K562 (cell line): ENCODE results near the gene ZDHHC18. TPM values are rescaled to one million over a fixed set of nuclear protein-coding genes. Genes with fewer than 3 reads are reported as not detected.

Experiments
- ADNP ChIP-seq: fragments of 200-800 bp; sonication (Bioruptor generic); IDR thresholded peaks from 2 replicates; pipeline ENCODE4 v1.6.1; 2016; ENCODE audit warnings: missing genetic modification characterization, missing compliant biosample characterization
- ARID1B ChIP-seq: fragments of 450-650 bp; IDR thresholded peaks from 2 replicates; pipeline ENCODE4 v1.6.1; 2016; ENCODE audit warnings: antibody characterized with exemption, mild to moderate bottlenecking, inconsistent platforms
- CBFA2T2 ChIP-seq: fragments of 450-650 bp; conservative IDR thresholded peaks from 2 replicates; pipeline ENCODE4 v1.6.1; 2017; ENCODE audit warnings: mild to moderate bottlenecking
- ETS2 ChIP-seq: IDR thresholded peaks from 2 replicates; pipeline ENCODE4 v1.6.1; 2016; ENCODE audit warnings: borderline replicate concordance, missing genetic modification characterization, mild to moderate bottlenecking, moderate library complexity, missing compliant biosample characterization; ENCODE audit not compliant: poor library complexity, severe bottlenecking
- L3MBTL2 ChIP-seq: fragments of 450-650 bp; IDR thresholded peaks from 2 replicates; pipeline ENCODE4 v1.6.1; 2016; ENCODE audit warnings: mild to moderate bottlenecking, moderate library complexity
- LEF1 ChIP-seq: fragments of 450-650 bp; IDR thresholded peaks from 2 replicates; pipeline ENCODE4 v1.6.1; 2016; ENCODE audit warnings: mild to moderate bottlenecking
- MEF2D ChIP-seq: conservative IDR thresholded peaks from 2 replicates; pipeline ENCODE4 v1.6.1; 2016; ENCODE audit warnings: low read depth, missing genetic modification characterization, missing compliant biosample characterization
- MXI1 ChIP-seq: IDR thresholded peaks from 2 replicates; pipeline ENCODE4 v1.6.1; 2011; ENCODE audit warnings: low read depth, mild to moderate bottlenecking, improper control_type of control experiment, low read length
- RAD51 ChIP-seq: fragments of 450-650 bp; IDR thresholded peaks from 2 replicates; pipeline ENCODE4 v1.7.1; 2016; ENCODE audit warnings: low read depth, mild to moderate bottlenecking, borderline replicate concordance
- RBBP5 ChIP-seq: fragments of 200-600 bp; sonication (generic); IDR thresholded peaks from 2 replicates; pipeline ENCODE4 v1.6.1; 2012; ENCODE audit warnings: borderline replicate concordance, mild to moderate bottlenecking, low read length, control low read depth, inconsistent platforms; ENCODE audit not compliant: insufficient read depth, poor library complexity, severe bottlenecking
- SAP30 ChIP-seq: fragments of 200-600 bp; sonication (generic); IDR thresholded peaks from 2 replicates; pipeline ENCODE4 v1.6.1; 2012; ENCODE audit warnings: borderline replicate concordance, low read depth, mild to moderate bottlenecking, moderate library complexity, low read length, control low read depth, inconsistent platforms; ENCODE audit not compliant: insufficient read depth, poor library complexity, severe bottlenecking
- SMARCC2 ChIP-seq: fragments of 450-650 bp; IDR thresholded peaks from 2 replicates; pipeline ENCODE4 v1.6.1; 2017; ENCODE audit warnings: antibody characterized with exemption, moderate library complexity, mild to moderate bottlenecking, low read depth
- ZBTB34 ChIP-seq: fragments of 250-450 bp; sonication (Bioruptor Pico); IDR thresholded peaks from 2 replicates; pipeline ENCODE4 v1.8.0; 2021; ENCODE audit warnings: mild to moderate bottlenecking, moderate library complexity
- ZEB2 ChIP-seq: fragments of 450-650 bp; IDR thresholded peaks from 2 replicates; pipeline ENCODE4 v1.6.1; 2016
- ZNF212 ChIP-seq: fragments of 450-650 bp; formaldehyde crosslinking; IDR thresholded peaks from 2 replicates; pipeline ENCODE4 v1.4.0; 2020; ENCODE audit warnings: mild to moderate bottlenecking
- ZNF586 ChIP-seq: fragments of 450-650 bp; formaldehyde crosslinking; conservative IDR thresholded peaks from 2 replicates; pipeline ENCODE4 v1.4.0; 2020; ENCODE audit warnings: mild to moderate bottlenecking, moderate library complexity
- ZNF639 ChIP-seq, 2 experiments: fragments of 200-800 bp in 1 of 2; sonication (Bioruptor generic) in 1 of 2; sonication (generic) in 1 of 2; formaldehyde crosslinking in 1 of 2; IDR thresholded peaks in 1 of 2; conservative IDR thresholded peaks in 1 of 2; 2 replicates each; pipeline versions ENCODE4 v1.5.0 to v1.6.1; 2016 to 2020; ENCODE audit warnings: missing compliant biosample characterization in 1 of 2, missing genetic modification characterization in 1 of 2, missing genetic modification reagents in 1 of 2
- polyA plus RNA-seq, 8 experiments: library from polyadenylated mRNA; depleted of rRNA in 4 of 8; stranded (reverse) in 5 of 8; unstranded in 3 of 8; fragments of >200 nt; fragmentation: Nextera tagmentation in 2 of 8; fragmentation: Illumina TruSeq in 1 of 8; extraction: Ambion mirVana in 2 of 8; extraction: Trizol in 1 of 8; gene quantifications; 2 replicates each; pipeline versions ENCODE4 v1.2.1 to v1.2.3, GENCODE V29; 2011 to 2014; ENCODE audit warnings: inconsistent platforms in 1 of 8, missing spikeins in 1 of 8
- total RNA-seq, 7 experiments: library from RNA; depleted of rRNA in 6 of 7; stranded (reverse); fragments of >200 nt in 6 of 7; fragmentation: Illumina TruSeq in 2 of 7; extraction: Trizol in 2 of 7; gene quantifications; 2 replicates each; pipeline versions ENCODE4 v1.2.1 to v1.2.3, GENCODE V29; 2011 to 2021; ENCODE audit warnings: low replicate concordance in 1 of 7
- TF ChIP-seq, protein P1 (sequence below): fragments of 450-650 bp; formaldehyde crosslinking; IDR thresholded peaks from 2 replicates; pipeline ENCODE4 v1.4.0; 2020; ENCODE audit warnings: mild to moderate bottlenecking, mixed read lengths
- TF ChIP-seq, protein P2 (sequence below), 2 experiments: fragments of 150-350 bp in 1 of 2; IDR thresholded peaks; 2 replicates each; pipeline ENCODE4 v1.6.1; 2012 to 2016; ENCODE audit warnings: low read depth in 2 of 2, low read length in 2 of 2, mild to moderate bottlenecking in 1 of 2, moderate library complexity in 1 of 2

Gene ZDHHC18
- total and polyA plus RNA-seq, 9 of the 15 experiments (the other 6 are each of a cell fraction or from before 2014, with no cell fraction given) = 0.42 to 35.6 (median 15.8) TPM

GRCh38 chr1:26900001-26900814 is 73.7 kb downstream of the ZDHHC18 start, which contains the start of gene GPATCH3 (continued):
- TF ChIP-seq ZBTB34 (no peak), LEF1 (no peak), ARID1B (0 out of 2 replicates have a peak, but pooled peaks have one; percentile 19), ZNF212 (CRISPR knock-in tag) (no peak), RBBP5 (peak; percentile 95), ETS2 (tag) (no peak), MEF2D (tag) (no peak), SAP30 (peak; percentile 100), SMARCC2 (no peak), L3MBTL2 (peak; percentile 62), ZEB2 (peak; percentile 33; the same call in 1 of the 2 replicates), ZNF586 (CRISPR knock-in tag) (no peak), ZNF639 (CRISPR knock-in tag; conservative IDR thresholded peaks at IDR 0.05 in 1 of 2, IDR thresholded peaks at IDR 0.05 in 1 of 2) (no peak), MXI1 (peak; percentile 72), ADNP (tag) (no peak), RAD51 (peak; percentile 95), CBFA2T2 (peak; percentile 72)
- TF ChIP-seq, protein P1, sequence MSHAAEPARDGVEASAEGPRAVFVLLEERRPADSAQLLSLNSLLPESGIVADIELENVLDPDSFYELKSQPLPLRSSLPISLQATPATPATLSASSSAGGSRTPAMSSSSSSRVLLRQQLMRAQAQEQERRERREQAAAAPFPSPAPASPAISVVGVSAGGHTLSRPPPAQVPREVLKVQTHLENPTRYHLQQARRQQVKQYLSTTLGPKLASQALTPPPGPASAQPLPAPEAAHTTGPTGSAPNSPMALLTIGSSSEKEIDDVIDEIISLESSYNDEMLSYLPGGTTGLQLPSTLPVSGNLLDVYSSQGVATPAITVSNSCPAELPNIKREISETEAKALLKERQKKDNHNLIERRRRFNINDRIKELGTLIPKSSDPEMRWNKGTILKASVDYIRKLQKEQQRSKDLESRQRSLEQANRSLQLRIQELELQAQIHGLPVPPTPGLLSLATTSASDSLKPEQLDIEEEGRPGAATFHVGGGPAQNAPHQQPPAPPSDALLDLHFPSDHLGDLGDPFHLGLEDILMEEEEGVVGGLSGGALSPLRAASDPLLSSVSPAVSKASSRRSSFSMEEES (CRISPR knock-in tag) = peak; percentile 98
- TF ChIP-seq, protein P2, sequence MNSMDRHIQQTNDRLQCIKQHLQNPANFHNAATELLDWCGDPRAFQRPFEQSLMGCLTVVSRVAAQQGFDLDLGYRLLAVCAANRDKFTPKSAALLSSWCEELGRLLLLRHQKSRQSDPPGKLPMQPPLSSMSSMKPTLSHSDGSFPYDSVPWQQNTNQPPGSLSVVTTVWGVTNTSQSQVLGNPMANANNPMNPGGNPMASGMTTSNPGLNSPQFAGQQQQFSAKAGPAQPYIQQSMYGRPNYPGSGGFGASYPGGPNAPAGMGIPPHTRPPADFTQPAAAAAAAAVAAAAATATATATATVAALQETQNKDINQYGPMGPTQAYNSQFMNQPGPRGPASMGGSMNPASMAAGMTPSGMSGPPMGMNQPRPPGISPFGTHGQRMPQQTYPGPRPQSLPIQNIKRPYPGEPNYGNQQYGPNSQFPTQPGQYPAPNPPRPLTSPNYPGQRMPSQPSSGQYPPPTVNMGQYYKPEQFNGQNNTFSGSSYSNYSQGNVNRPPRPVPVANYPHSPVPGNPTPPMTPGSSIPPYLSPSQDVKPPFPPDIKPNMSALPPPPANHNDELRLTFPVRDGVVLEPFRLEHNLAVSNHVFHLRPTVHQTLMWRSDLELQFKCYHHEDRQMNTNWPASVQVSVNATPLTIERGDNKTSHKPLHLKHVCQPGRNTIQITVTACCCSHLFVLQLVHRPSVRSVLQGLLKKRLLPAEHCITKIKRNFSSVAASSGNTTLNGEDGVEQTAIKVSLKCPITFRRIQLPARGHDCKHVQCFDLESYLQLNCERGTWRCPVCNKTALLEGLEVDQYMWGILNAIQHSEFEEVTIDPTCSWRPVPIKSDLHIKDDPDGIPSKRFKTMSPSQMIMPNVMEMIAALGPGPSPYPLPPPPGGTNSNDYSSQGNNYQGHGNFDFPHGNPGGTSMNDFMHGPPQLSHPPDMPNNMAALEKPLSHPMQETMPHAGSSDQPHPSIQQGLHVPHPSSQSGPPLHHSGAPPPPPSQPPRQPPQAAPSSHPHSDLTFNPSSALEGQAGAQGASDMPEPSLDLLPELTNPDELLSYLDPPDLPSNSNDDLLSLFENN (IDR thresholded peaks at IDR 0.05; ENCODE audit: low read depth in 2 of 2, low read length in 2 of 2) = peak in 1 of 2 experiments; percentile 47; a peak in 1 of 4 replicates
